HG02938 (cell line): ENCODE measurements around the gene FRS2.

Source experiments
- ATAC-seq: cut with Tn5 transposase; IDR thresholded peaks from one replicate; pipeline ENCODE4 v1.9.1; 2021; ENCODE audit warnings: mild to moderate bottlenecking, moderate library complexity; ENCODE audit not compliant: unreplicated experiment

The FRS2 gene

GRCh38 chr12:69619050-69619449 lies 148.9 kb downstream of the FRS2 start:
- ATAC-seq: no peak

GRCh38 chr12:69620077-69620476 lies 149.9 kb downstream of the FRS2 start:
- no peak for ATAC-seq

- no peak for ATAC-seq
These were observed 150.7 kb downstream of the FRS2 start for GRCh38 chr12:69620921-69621320.

GRCh38 chr12:69621551-69621950 lies 151.4 kb downstream of the FRS2 start:
- no peak for ATAC-seq

GRCh38 chr12:69623970-69624369 lies 153.8 kb downstream of the FRS2 start:
- no peak for ATAC-seq

GRCh38 chr12:69627501-69627900 lies 157.3 kb downstream of the FRS2 start:
- ATAC-seq: no peak
